GM20000 (cell line): ENCODE results near the gene TSEN2.

ENCODE experiments used
- DNase-seq: peaks from one replicate; pipeline ENCODE4 v3.0.0; 2012; ENCODE audit warnings: low spot score
- CTCF ChIP-seq: IDR thresholded peaks from 2 replicates; pipeline ENCODE4 v1.5.1; 2012; ENCODE audit warnings: mild to moderate bottlenecking, control low read depth; ENCODE audit errors: extremely low read depth, missing control alignments

The TSEN2 gene

GRCh38 chr3:12559520-12559919 lies 75.2 kb downstream of the TSEN2 start:
- DNase-seq = no peak
- TF ChIP-seq CTCF = no peak

- no peak for TF ChIP-seq CTCF
- peak; percentile 68 for DNase-seq
Observed at GRCh38 chr3:12560505-12561190, 76.4 kb downstream of the TSEN2 start.

GRCh38 chr3:12561397-12561796 lies 77.1 kb downstream of the TSEN2 start:
- no peak for DNase-seq
- TF ChIP-seq CTCF = no peak

GRCh38 chr3:12562451-12562850 lies 78.2 kb downstream of the TSEN2 start:
- no peak for DNase-seq
- TF ChIP-seq CTCF = no peak

- DNase-seq = no peak
- no peak for TF ChIP-seq CTCF
Observed at GRCh38 chr3:12566976-12567375, 82.7 kb downstream of the TSEN2 start.

- no peak for DNase-seq
- no peak for TF ChIP-seq CTCF
Observed at GRCh38 chr3:12568747-12569146, 84.5 kb downstream of the TSEN2 start.

GRCh38 chr3:12569836-12570235 lies 85.6 kb downstream of the TSEN2 start:
- TF ChIP-seq CTCF = no peak
- DNase-seq = no peak
